HuH-7 (cell line): ENCODE data around the gene KIF25.

Source experiments
- DNase-seq: peaks from one replicate; pipeline ENCODE4 v3.0.0; 2011; ENCODE audit warnings: low spot score

KIF25 gene

GRCh38 chr6:168017629-168018028, 20.2 kb downstream of the KIF25 start:
- no peak for DNase-seq

- no peak for DNase-seq
These were observed 21.2 kb downstream of the KIF25 start for GRCh38 chr6:168018664-168019063.

GRCh38 chr6:168020242-168020641, 22.8 kb downstream of the KIF25 start:
- DNase-seq: no peak

GRCh38 chr6:168021581-168021980, 24.1 kb downstream of the KIF25 start:
- no peak for DNase-seq

- DNase-seq: no peak
These were observed 25.2 kb downstream of the KIF25 start for GRCh38 chr6:168022488-168023321.

- DNase-seq: no peak
These were observed 27.6 kb downstream of the KIF25 start for GRCh38 chr6:168024951-168025510.

- no peak for DNase-seq
These were observed 28.6 kb downstream of the KIF25 start for GRCh38 chr6:168025831-168026710.

- DNase-seq: no peak
These were observed 29.5 kb downstream of the KIF25 start for GRCh38 chr6:168026925-168027324.

GRCh38 chr6:168027521-168027920, 30.1 kb downstream of the KIF25 start:
- no peak for DNase-seq

GRCh38 chr6:168028181-168028580, 30.7 kb downstream of the KIF25 start:
- DNase-seq: no peak

GRCh38 chr6:168029459-168030217, 32.2 kb downstream of the KIF25 start:
- DNase-seq: no peak

GRCh38 chr6:168030218-168030746, 32.8 kb downstream of the KIF25 start:
- no peak for DNase-seq

- no peak for DNase-seq
These were observed 33.4 kb downstream of the KIF25 start for GRCh38 chr6:168030908-168031307.

GRCh38 chr6:168031411-168031971, 34.0 kb downstream of the KIF25 start:
- DNase-seq: no peak

GRCh38 chr6:168032005-168032760, 34.7 kb downstream of the KIF25 start:
- no peak for DNase-seq

- DNase-seq: no peak
These were observed 36.3 kb downstream of the KIF25 start for GRCh38 chr6:168033791-168034190.

GRCh38 chr6:168034537-168034936, 37.1 kb downstream of the KIF25 start:
- DNase-seq: no peak

- peak; percentile 90 for DNase-seq
These were observed 37.7 kb downstream of the KIF25 start for GRCh38 chr6:168035098-168035660.

- peak; percentile 84 for DNase-seq
These were observed 38.4 kb downstream of the KIF25 start for GRCh38 chr6:168035661-168036545.
